GM18505 (cell line): ENCODE measurements around the gene CCDC33.

Experiments
- ATAC-seq: cut with Tn5 transposase; IDR thresholded peaks from one replicate; pipeline ENCODE4 v1.9.1; 2021; ENCODE audit not compliant: unreplicated experiment
- POLR2A ChIP-seq: IDR thresholded peaks from 4 replicates; pipeline ENCODE4 v1.6.1; 2011; ENCODE audit warnings: borderline replicate concordance; ENCODE audit not compliant: insufficient read depth, insufficient read length; ENCODE audit errors: extremely low read depth

The CCDC33 gene

GRCh38 chr15:74376825-74377581, 140.9 kb downstream of the CCDC33 start:
- no peak for ATAC-seq

GRCh38 chr15:74377831-74378766, 142.0 kb downstream of the CCDC33 start:
- no peak for TF ChIP-seq POLR2A
- ATAC-seq, result no peak

More at GRCh38 chr15:74376825-74377581, 140.9 kb downstream of the CCDC33 start:
- no peak for TF ChIP-seq POLR2A

- no peak for TF ChIP-seq POLR2A
- ATAC-seq, result no peak
Observed at GRCh38 chr15:74378848-74379247, 142.7 kb downstream of the CCDC33 start.

DNA sequence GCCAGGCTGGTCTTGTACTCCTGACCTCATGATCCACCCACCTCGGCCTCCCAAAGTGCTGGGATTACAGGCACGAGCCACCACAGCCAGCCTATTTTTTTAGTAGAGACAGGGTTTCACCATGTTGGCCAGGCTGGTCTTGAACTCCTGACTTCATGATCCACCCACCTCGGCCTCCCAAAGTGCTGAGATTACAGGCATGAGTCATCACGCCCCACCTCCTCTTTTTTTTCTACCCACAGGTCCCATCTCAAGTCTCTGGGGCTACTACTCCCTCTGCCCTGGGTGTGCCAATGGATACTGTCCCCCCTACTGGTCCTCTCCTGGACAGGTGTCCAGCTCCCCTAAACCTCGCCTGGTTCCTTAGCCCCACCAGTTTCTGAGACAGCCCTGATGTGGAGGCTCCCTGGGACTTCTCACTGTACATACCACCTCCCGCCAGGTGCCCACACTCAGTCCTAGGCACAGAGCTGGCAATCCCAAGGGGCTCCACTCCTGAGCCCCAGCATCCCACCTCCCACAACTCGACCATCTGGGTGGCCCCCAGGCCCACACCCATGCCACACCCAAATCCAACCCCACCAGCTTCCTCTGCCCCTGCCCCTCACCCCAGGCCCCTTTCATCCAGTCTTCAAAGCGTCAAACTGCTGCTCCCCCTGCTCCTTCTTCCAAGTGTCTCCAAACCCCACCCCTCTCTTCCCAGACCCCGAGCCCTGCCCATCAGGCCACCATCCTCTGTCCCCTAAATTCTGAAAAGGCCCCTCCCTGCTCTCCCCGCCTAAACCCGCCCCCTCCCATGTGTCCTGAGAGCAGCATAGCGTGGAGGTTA, 144.4 kb downstream of the CCDC33 start:
- ATAC-seq, result no peak
- TF ChIP-seq POLR2A, result no peak

DNA sequence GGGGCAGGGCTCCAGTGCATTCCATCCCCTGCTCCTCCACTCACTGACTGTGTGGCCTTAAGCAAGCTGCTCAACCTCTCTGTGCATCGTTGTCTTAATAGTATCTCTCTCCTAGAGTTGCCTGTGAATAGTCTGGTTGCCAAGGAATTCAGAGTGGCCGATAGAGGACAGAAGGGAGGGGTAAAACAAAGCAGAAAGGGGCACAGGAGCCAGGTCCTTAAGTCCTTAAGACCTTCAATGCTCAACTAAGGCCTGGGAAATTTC, 145.0 kb downstream of the CCDC33 start:
- no peak for TF ChIP-seq POLR2A
- no peak for ATAC-seq

DNA sequence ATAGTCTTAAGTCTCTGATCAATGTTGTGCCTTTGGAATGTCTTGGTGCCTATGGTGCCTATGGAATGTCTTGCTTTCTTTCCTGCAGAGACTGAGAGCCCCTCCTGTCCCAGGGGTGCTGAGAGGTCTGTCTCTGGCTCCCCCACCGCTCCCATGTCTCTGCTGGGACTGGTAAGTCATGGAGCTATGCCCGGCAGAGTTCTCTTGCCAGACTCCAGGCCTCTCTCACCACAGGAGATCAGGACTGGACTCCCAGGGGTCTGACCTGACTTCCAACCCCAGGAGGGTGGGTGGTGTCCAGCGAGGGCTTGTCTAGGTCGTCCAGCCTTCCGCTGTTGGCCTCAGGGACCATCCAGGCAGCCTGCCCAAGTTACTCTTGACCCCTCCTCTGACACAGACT, 145.4 kb downstream of the CCDC33 start:
- no peak for TF ChIP-seq POLR2A
- no peak for ATAC-seq

DNA sequence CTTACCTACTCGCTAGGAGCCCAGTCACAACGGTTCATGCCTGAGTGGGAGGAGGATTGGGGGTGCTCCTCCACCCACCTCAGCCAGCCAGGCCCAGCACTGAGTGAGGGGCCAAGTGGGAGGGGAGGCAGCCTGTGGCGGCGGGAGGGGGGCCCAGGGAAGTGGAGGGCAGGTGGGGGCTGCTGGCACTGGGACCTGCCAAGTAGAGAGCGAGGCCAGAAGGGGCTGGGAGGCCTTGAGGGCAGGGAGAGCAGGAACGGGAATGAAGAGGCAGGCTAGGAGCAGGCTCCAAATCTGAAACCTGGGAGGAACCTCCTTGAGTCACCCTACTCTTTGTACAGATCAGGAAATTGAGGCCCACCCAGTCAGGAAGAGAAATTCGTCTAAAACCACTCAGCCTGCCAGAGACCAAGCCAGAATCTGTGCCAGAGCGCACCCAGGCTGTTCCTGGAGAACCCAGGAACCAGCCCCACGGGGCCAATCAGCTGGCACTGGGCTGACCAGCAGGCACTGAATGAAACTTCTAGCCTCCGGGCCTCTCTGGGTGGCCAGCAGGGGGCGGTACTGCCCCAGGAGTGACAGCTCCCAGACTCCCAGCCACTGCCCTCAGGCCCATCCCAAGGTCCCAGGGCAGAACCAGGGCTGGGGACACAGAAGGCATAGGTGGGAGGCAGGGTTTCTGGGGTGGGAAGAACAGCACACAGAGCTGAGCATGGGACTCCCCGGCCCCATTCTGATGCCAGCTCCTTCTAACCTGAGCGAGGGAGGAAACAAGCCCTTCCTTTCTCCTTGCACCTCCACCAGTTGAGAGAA, 146.1 kb downstream of the CCDC33 start:
- ATAC-seq, result no peak
- TF ChIP-seq POLR2A, result peak; percentile 22

- no peak for ATAC-seq
Observed at GRCh38 chr15:74383286-74383685, 147.2 kb downstream of the CCDC33 start.

DNA sequence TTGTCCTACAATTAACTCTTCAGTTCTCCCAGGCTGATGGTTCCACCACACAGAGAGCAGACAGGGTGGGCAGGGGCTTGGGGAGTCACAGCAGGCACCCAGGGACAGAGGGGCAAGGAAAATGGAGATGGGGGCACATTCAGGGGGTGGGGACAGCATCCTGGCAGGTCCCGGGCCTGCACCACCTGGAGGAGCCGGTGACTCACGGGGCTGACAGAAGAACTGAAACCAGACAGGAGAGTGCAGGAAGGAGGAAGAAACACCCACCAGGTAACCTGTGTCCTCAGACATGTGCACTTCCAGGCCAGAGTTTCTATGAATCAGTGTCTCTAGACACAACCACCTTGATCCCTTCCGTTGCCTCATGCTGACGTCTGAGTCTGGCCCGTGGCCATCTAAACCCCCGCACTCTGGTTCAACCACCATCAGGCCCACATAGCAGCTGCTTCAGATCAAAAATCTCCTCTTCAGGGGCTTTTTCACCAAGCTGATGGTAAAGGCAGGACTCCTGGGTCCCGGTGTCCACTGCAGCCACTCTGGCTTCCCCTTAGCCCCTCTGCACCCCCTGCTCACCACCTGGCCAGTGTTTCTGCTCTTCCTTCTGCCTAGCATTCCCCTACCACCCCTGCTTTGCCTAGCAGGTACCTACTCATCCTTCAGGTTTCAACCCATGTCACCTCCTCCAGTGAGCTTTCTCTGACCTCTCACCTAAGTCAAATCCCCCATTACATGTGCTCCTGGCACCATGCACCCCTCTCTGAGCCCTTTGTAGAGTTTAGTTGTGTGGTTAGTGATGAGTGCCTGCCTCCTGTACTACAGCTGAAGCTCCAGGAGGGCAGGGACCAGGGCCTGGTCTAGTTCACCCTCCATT, 147.8 kb downstream of the CCDC33 start:
- peak; percentile 64 for TF ChIP-seq POLR2A
- peak; percentile 45 for ATAC-seq

More at GRCh38 chr15:74383286-74383685, 147.2 kb downstream of the CCDC33 start:
- TF ChIP-seq POLR2A, result no peak

DNA sequence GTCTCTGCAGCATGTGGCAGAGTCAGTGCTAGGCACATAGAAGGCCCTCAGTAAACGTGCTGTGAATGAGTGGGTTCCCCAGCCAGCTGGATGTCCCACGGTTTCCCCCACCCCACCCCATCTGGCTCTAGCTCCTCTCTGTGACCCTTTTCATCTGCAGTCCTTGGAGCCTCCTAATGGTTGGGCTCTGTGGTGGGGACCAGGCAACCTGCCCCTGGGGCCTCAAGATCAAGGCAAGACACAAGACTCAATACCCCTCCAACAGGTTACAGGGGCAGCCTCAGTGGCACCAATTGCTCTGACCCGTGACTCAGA, 148.4 kb downstream of the CCDC33 start:
- TF ChIP-seq POLR2A, result no peak
- ATAC-seq, result no peak

DNA sequence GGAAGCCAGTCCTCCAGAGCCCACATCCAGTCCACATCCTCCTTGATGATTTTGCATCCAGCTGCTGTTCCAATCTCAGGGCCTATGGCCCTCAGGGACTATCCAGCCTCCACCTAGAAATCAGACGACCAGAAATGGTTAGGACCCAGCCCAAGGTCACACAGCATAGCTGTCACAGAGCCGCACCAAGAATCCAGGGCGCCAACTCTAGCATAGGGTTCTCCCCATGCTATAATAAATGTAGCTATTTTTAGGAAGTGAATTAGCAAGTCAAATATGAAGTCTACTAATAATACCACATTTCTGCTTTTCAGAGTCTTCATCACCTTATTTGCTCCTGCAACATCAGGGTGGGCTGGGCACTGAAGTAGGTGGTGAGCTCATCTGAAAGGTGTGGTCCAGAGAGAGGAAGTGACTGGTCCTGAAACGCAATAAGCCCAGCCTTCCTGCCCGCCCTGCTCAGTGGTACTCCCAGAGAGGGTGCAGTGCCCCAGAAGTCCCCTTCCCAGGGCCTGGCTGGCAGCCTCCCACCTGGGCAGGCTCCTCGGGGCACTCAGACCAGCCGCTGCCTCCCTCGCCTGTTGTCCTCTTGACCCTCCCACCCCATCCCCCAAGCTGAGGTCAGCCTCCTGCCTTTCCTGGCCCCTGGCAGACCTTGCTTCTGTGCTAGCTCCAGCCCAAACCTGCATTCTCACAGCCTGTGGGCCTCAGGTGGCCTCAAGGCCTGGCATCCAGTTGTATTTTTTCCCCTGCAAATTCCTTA, 148.9 kb downstream of the CCDC33 start:
- ATAC-seq, result peak; percentile 49
- TF ChIP-seq POLR2A, result peak; percentile 78
